ENCODE results near the gene TMEM252. TPM values are rescaled to one million over a fixed set of nuclear protein-coding genes. Genes with fewer than 3 reads are reported as not detected.

The TMEM252 gene
- total and polyA plus RNA-seq, 2 experiments from 2014 or later, result 0.76 TPM; not detected in 1

DNA sequence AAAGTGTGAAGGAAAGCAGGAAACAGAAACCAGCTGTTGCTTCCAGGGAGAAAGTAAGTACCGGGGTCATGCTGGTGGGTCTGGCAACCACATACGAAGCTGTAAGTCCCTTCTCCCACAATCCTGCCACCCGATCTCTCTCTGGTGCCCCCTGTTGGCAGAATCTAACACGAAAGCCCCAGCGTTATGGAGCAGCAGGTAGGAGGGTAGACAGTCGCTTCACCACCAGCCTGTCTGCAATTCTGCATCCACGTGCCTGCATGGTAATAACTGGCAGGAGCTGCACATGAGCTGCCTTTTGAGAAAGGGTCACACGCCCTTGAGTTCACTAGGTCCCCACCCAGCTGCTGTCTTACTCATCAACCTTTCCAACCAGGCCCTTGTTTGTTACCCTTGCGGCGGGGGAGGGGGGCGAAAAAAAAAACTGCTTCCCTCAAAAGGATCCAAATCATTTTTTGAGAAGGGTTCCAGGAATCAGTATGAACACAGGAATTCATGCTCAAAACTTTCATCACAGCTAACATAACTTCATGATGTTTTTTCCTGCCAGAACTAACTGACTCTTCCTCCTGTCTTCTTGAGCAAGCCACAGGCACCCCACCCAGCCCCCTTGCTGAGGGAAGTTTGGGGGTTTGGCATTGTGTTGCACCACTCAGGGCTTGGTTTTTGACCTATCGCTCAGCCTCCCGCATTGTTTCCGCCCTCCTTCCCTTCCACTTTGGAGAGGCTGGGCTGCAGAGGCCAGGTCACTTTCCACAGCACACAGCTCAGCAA is 19.6 kb upstream of the TMEM252 start:
- no peaks in the 10 kb centered on the region for H3K4me1 ChIP-seq (ENCODE audit: low read depth)

DNA sequence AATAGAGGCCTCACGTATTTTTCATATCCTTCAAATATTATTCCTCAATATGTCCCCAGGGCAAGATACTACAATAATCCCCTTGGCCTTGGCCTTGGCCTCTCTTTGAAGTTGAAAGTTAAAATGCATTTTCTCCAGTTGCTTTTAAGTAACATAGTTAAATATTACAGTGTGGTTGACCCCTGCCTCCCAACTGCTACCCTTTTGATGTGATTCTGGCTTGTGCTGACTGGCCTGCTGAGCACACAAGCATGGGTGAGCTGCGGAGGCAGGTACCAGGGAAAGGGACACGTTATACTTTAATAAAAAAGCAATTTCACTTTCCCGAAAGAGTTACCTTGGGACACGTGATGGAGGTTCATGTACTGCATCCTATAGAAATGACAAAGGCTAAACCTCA is 17.9 kb upstream of the TMEM252 start:
- no peak for DNase-seq (ENCODE audit: low read depth in 1 of 2, low spot score in 1 of 2)
- no peak overlapping the region for H3K27ac ChIP-seq
- no peaks in the 10 kb centered on the region for H3K9me3 ChIP-seq (ENCODE audit: low read depth)
- TF ChIP-seq, protein P1, sequence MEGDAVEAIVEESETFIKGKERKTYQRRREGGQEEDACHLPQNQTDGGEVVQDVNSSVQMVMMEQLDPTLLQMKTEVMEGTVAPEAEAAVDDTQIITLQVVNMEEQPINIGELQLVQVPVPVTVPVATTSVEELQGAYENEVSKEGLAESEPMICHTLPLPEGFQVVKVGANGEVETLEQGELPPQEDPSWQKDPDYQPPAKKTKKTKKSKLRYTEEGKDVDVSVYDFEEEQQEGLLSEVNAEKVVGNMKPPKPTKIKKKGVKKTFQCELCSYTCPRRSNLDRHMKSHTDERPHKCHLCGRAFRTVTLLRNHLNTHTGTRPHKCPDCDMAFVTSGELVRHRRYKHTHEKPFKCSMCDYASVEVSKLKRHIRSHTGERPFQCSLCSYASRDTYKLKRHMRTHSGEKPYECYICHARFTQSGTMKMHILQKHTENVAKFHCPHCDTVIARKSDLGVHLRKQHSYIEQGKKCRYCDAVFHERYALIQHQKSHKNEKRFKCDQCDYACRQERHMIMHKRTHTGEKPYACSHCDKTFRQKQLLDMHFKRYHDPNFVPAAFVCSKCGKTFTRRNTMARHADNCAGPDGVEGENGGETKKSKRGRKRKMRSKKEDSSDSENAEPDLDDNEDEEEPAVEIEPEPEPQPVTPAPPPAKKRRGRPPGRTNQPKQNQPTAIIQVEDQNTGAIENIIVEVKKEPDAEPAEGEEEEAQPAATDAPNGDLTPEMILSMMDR (IDR thresholded peaks at IDR 0.05; ENCODE audit: low read depth, low read length), result no peak
- peaks cover 3% of the 10 kb centered on the region for H3K27me3 ChIP-seq
- no peaks in the 10 kb centered on the region for H3K4me1 ChIP-seq (ENCODE audit: low read depth)
- H3K4me3 ChIP-seq, result no peak overlapping the region
- no peaks in the 10 kb centered on the region for H3K36me3 ChIP-seq

More for the DNA sequence above, 19.6 kb upstream of the TMEM252 start:
- H3K27ac ChIP-seq, result no peak overlapping the region
- no peaks in the 10 kb centered on the region for H3K9me3 ChIP-seq (ENCODE audit: low read depth)
- no peaks in the 10 kb centered on the region for H3K36me3 ChIP-seq
- DNase-seq (ENCODE audit: low read depth in 1 of 2, low spot score in 1 of 2), result peak; percentile 35 to 97
- H3K4me3 ChIP-seq, result no peak overlapping the region
- peaks cover 12% of the 10 kb centered on the region for H3K27me3 ChIP-seq
- TF ChIP-seq, protein P1 (IDR thresholded peaks at IDR 0.05; ENCODE audit: low read depth, low read length), result peak; percentile 64

DNA sequence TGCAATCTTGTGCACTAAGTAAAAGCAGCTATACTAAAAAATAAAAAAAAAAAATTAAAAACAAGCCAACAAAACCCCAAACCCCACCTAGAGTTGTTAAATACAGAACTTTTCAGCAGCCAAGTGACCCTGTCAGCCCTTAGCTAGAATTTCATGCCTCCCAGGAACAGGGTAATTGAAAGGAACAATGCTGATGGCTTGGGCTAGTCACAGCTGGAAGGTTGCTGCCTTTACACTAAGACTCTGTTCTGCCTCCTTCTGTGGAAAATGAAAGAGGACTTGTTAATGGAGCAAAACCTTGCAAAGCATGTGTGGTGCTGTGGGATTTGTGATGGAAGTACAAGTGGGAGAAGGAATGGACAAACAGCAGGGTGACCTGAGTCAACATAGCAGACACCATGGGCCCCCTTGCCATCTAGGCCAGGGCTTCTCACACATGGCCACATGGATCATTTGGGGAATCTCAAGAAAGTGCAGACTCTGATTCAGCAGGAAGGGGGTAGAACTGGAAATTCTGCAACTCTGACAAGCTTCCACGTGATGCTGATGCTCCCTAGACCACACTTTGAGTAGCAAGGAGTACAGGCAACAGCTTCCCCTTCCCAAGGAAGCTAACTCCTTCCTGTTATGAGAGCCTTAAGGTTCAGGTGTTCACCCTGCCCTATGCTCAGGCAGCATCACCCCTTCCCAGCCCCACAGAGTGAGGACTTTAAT is 14.9 kb upstream of the TMEM252 start:
- H3K36me3 ChIP-seq, result no peaks in the 10 kb centered on the region
- TF ChIP-seq, protein P1 (IDR thresholded peaks at IDR 0.05; ENCODE audit: low read depth, low read length), result no peak
- no peaks in the 10 kb centered on the region for H3K27me3 ChIP-seq
- H3K27ac ChIP-seq, result no peak overlapping the region
- H3K4me1 ChIP-seq (ENCODE audit: low read depth), result no peaks in the 10 kb centered on the region
- DNase-seq (ENCODE audit: low read depth in 1 of 2, low spot score in 1 of 2), result no peak
- no peak overlapping the region for H3K4me3 ChIP-seq
- no peaks in the 10 kb centered on the region for H3K9me3 ChIP-seq (ENCODE audit: low read depth)

DNA sequence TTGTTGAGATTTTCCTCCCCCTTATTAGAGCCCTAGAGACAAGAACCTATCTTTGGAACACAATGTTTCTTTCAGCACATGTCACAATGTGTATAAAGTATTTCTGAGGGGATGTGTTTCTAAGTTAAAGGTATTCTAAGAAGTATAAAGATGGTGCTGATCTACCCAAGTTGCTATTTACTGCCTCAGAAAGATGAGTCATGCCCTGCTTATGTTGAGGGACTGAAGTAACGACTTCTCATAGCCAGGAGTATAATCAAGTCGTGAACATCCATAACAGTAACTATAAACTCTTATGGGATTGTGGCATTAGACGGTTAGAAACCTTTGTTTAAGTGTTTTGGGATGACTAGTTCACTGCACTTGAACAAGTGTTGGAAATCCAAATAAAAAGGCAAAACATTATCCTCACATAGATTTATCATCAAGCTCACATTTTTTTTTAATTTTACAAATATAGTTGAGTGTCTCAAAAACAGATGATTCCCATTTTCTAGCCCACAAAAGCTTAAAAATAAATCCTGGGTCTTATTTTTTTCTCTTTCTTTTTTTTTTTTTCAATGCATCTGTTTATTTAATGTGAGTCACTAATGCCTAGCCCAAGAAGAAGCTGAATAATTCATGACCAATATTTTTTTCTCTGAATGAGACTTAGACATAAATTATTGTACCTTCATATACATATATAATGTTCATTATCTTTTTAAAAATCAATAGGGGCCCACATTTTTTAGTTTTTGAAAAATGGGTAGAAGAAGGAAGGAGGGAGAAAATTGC is 12.2 kb upstream of the TMEM252 start:
- no peak overlapping the region for H3K4me3 ChIP-seq
- no peaks in the 10 kb centered on the region for H3K36me3 ChIP-seq
- no peaks in the 10 kb centered on the region for H3K4me1 ChIP-seq (ENCODE audit: low read depth)
- TF ChIP-seq, protein P1 (IDR thresholded peaks at IDR 0.05; ENCODE audit: low read depth, low read length), result no peak
- DNase-seq (ENCODE audit: low read depth in 1 of 2, low spot score in 1 of 2), result peak in 1 of 2 donors; percentile 62
- H3K9me3 ChIP-seq (ENCODE audit: low read depth), result no peaks in the 10 kb centered on the region
- no peaks in the 10 kb centered on the region for H3K27me3 ChIP-seq
- no peak overlapping the region for H3K27ac ChIP-seq

DNA sequence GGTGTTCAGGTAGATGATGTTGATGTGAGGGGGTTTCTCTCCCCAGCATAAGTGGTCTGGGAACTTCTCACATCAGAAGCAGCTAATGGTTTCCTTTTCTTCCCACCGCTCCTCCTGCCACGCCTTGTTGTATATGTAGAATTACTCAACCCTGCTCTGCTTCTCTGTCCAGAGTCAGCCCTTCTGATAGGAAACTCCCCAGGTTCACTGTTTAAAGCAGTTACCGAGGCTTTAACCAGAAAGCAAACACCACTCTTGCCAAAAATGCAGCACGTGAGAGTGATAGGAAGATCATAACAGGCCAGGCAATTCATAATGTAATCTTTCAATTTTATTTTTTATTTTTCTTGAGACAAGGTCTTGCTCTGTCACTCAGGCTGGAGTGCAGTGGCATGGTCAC is 10.5 kb upstream of the TMEM252 start:
- Histone ChIP-seq H3K27ac (no peak overlapping the region), H3K9me3 (ENCODE audit: low read depth) (no peaks in the 10 kb centered on the region), H3K4me1 (ENCODE audit: low read depth) (no peaks in the 10 kb centered on the region), H3K4me3 (no peak overlapping the region), H3K27me3 (no peaks in the 10 kb centered on the region), H3K36me3 (no peaks in the 10 kb centered on the region)
- TF ChIP-seq, protein P1 (IDR thresholded peaks at IDR 0.05; ENCODE audit: low read depth, low read length), result no peak
- no peak for DNase-seq (ENCODE audit: low read depth in 1 of 2, low spot score in 1 of 2)
